Fibroblast of lung (primary cell): Measurements from ENCODE around the gene TUBB1. TPM values are rescaled to one million over a fixed set of nuclear protein-coding genes. Genes with fewer than 3 reads are reported as not detected.
A peak's percentile ranks its signal among the peaks of the same experiment; 100 is the strongest.
"Not testable (repeated sequence)": the region's sequence is repeated elsewhere in the genome, so short reads cannot be mapped to it uniquely, and the experiment has no call there.

Experiments
- DNase-seq, 2 donors: peaks; one replicate each; pipeline versions ENCODE4 v3.0.0 to v3.0.0-alpha.2; 2010; ENCODE audit warnings: low read depth in 2 of 2
- H2AFZ ChIP-seq: 2 replicates; pipeline ENCODE4 v1.5.1; 2012; ENCODE audit warnings: low read length, control low read depth, inconsistent platforms
- H3K27ac ChIP-seq: 2 replicates; pipeline ENCODE4 v1.5.1; 2011; ENCODE audit warnings: low read length, control low read depth; ENCODE audit not compliant: insufficient read depth
- H3K27me3 ChIP-seq: 2 replicates; pipeline ENCODE4 v1.5.1; 2011; ENCODE audit warnings: mild to moderate bottlenecking, low read length; ENCODE audit not compliant: control insufficient read depth, insufficient read depth
- H3K36me3 ChIP-seq: 2 replicates; pipeline ENCODE4 v1.5.1; 2011; ENCODE audit warnings: low read length; ENCODE audit not compliant: control insufficient read depth, insufficient read depth
- H3K4me1 ChIP-seq: 2 replicates; pipeline ENCODE4 v1.5.1; 2011; ENCODE audit warnings: low read length; ENCODE audit not compliant: control insufficient read depth, insufficient read depth; ENCODE audit errors: extremely low read depth
- H3K4me2 ChIP-seq: 2 replicates; pipeline ENCODE4 v1.5.1; 2011; ENCODE audit warnings: low read length, control low read depth; ENCODE audit not compliant: insufficient read depth; ENCODE audit errors: extremely low read depth
- H3K4me3 ChIP-seq, 4 experiments: fragments of 200-600 bp in 1 of 4; sonication (generic) in 1 of 4; replicated peaks in 1 of 4; 2 replicates each; pipeline ENCODE4 v1.5.1; 2011 to 2016; ENCODE audit warnings: low read length in 4 of 4, low read depth in 3 of 4, mild to moderate bottlenecking in 3 of 4, control low read depth in 2 of 4, inconsistent platforms in 1 of 4, mixed read lengths in 1 of 4; ENCODE audit not compliant: insufficient read depth in 1 of 4; ENCODE audit errors: control extremely low read depth in 1 of 4
- H3K79me2 ChIP-seq: 2 replicates; pipeline ENCODE4 v1.5.1; 2012; ENCODE audit warnings: mild to moderate bottlenecking, low read length, inconsistent platforms; ENCODE audit not compliant: control insufficient read depth, insufficient read depth
- H3K9ac ChIP-seq: 2 replicates; pipeline ENCODE4 v1.5.1; 2011; ENCODE audit warnings: mild to moderate bottlenecking, low read length, control low read depth; ENCODE audit not compliant: insufficient read depth
- H3K9me3 ChIP-seq: 2 replicates; pipeline ENCODE4 v1.5.1; 2012; ENCODE audit warnings: low read depth, low read length; ENCODE audit not compliant: control insufficient read depth, insufficient read depth
- H4K20me1 ChIP-seq: 2 replicates; pipeline ENCODE4 v1.5.1; 2011; ENCODE audit warnings: low read length; ENCODE audit not compliant: control insufficient read depth, insufficient read depth; ENCODE audit errors: extremely low read depth
- CTCF ChIP-seq, 2 donors: IDR thresholded peaks in 1 of 2; conservative IDR thresholded peaks in 1 of 2; 1 replicate in 1 of 2; 2 replicates in 1 of 2; pipeline ENCODE4 v1.5.1; 2011 to 2012; ENCODE audit warnings: low read length in 2 of 2, control low read depth in 1 of 2, inconsistent platforms in 1 of 2, low read depth in 1 of 2, mild to moderate bottlenecking in 1 of 2
- EZH2 ChIP-seq: IDR thresholded peaks from 2 replicates; pipeline ENCODE4 v1.5.1; 2012; ENCODE audit warnings: low read length, control low read depth, mild to moderate bottlenecking; ENCODE audit errors: missing control alignments
- polyA plus RNA-seq, 2 donors: library from polyadenylated mRNA; depleted of rRNA in 1 of 2; stranded (reverse) in 1 of 2; unstranded in 1 of 2; fragments of >200 nt; gene quantifications; 2 replicates each; pipeline ENCODE4 v1.2.1, GENCODE V29; 2011 to 2012; ENCODE audit warnings: missing spikeins in 1 of 2
- total RNA-seq: library from RNA; depleted of rRNA; stranded (reverse); fragments of >200 nt; gene quantifications from 2 replicates; pipeline ENCODE4 v1.2.1, GENCODE V29; 2014

TUBB1 gene
- total and polyA plus RNA-seq, 2 donors (not counting 1 experiment from before 2014, with no cell fraction given) = under 0.01 TPM; not detected in 1

- peaks cover 2% of the 10 kb centered on the region for H3K36me3 ChIP-seq
- H3K4me3 ChIP-seq = no peak overlapping the region
- no peak overlapping the region for H3K9ac ChIP-seq
- no peaks in the 10 kb centered on the region for H3K9me3 ChIP-seq
- no peak for DNase-seq
- no peak overlapping the region for H3K4me2 ChIP-seq
- no peak overlapping the region for H2AFZ ChIP-seq
- TF ChIP-seq EZH2 = no peak
- no peak for TF ChIP-seq CTCF (conservative IDR thresholded peaks at IDR 0.05 in 1 of 2, IDR thresholded peaks at IDR 0.05 in 1 of 2; ENCODE audit: low read depth in 1 of 2, low read length in 2 of 2)
- no peak overlapping the region for H3K27ac ChIP-seq
- H4K20me1 ChIP-seq = no peaks in the 10 kb centered on the region
- H3K27me3 ChIP-seq = no peaks in the 10 kb centered on the region
- H3K4me1 ChIP-seq = no peaks in the 10 kb centered on the region
- H3K79me2 ChIP-seq = peaks cover 44% of the 10 kb centered on the region
These were observed 18.2 kb downstream of the TUBB1 start for GRCh38 chr20:59037386-59037785.

GRCh38 chr20:59039233-59039632 is 20.0 kb downstream of the TUBB1 start:
- Histone ChIP-seq H4K20me1 (no peaks in the 10 kb centered on the region), H3K9ac (no peak overlapping the region), H3K4me1 (peaks cover 5% of the 10 kb centered on the region), H3K79me2 (peaks cover 46% of the 10 kb centered on the region), H2AFZ (no peak overlapping the region), H3K4me3 (no peak overlapping the region), H3K27me3 (no peaks in the 10 kb centered on the region), H3K36me3 (peaks cover 2% of the 10 kb centered on the region), H3K9me3 (no peaks in the 10 kb centered on the region), H3K4me2 (no peak overlapping the region), H3K27ac (no peak overlapping the region)
- no peak for TF ChIP-seq CTCF (conservative IDR thresholded peaks at IDR 0.05 in 1 of 2, IDR thresholded peaks at IDR 0.05 in 1 of 2; ENCODE audit: low read depth in 1 of 2, low read length in 2 of 2)
- no peak for TF ChIP-seq EZH2
- DNase-seq = peak in 1 of 2 donors; percentile 55

- Histone ChIP-seq H3K9ac (no peak overlapping the region), H4K20me1 (no peaks in the 10 kb centered on the region), H3K9me3 (no peaks in the 10 kb centered on the region), H3K79me2 (peaks cover 46% of the 10 kb centered on the region), H3K4me1 (peaks cover 5% of the 10 kb centered on the region), H3K4me2 (no peak overlapping the region), H3K4me3 (peak overlapping the region in 1 of 4 experiments; percentile 12), H3K27me3 (no peaks in the 10 kb centered on the region), H2AFZ (no peak overlapping the region), H3K27ac (no peak overlapping the region), H3K36me3 (peaks cover 2% of the 10 kb centered on the region)
- TF ChIP-seq EZH2 (no peak), CTCF (conservative IDR thresholded peaks at IDR 0.05 in 1 of 2, IDR thresholded peaks at IDR 0.05 in 1 of 2; ENCODE audit: low read depth in 1 of 2, low read length in 2 of 2) (no peak)
- no peak for DNase-seq
These were observed 21.4 kb downstream of the TUBB1 start for GRCh38 chr20:59040667-59041066.

GRCh38 chr20:59041487-59041886 is 22.3 kb downstream of the TUBB1 start:
- H3K27me3 ChIP-seq, H3K27ac ChIP-seq, DNase-seq, H3K9ac ChIP-seq, H4K20me1 ChIP-seq, H3K9me3 ChIP-seq, H3K4me1 ChIP-seq, H2AFZ ChIP-seq, H3K36me3 ChIP-seq: not testable (repeated sequence)
- Histone ChIP-seq H3K4me3 (peak overlapping the region; percentile 74 to 93 (median 86)), H3K4me2 (peak overlapping the region; percentile 86), H3K79me2 (peaks cover 46% of the 10 kb centered on the region)
